Activated T-cell treated with anti-CD3 and anti-CD28 coated beads for 24 hours (primary cell): ENCODE measurements around the gene ERBB4.

ENCODE experiments used
- DNase-seq: peaks from one replicate; pipeline ENCODE4 v3.0.0-alpha.2; 2020; ENCODE audit warnings: low read depth

ERBB4 gene

DNA sequence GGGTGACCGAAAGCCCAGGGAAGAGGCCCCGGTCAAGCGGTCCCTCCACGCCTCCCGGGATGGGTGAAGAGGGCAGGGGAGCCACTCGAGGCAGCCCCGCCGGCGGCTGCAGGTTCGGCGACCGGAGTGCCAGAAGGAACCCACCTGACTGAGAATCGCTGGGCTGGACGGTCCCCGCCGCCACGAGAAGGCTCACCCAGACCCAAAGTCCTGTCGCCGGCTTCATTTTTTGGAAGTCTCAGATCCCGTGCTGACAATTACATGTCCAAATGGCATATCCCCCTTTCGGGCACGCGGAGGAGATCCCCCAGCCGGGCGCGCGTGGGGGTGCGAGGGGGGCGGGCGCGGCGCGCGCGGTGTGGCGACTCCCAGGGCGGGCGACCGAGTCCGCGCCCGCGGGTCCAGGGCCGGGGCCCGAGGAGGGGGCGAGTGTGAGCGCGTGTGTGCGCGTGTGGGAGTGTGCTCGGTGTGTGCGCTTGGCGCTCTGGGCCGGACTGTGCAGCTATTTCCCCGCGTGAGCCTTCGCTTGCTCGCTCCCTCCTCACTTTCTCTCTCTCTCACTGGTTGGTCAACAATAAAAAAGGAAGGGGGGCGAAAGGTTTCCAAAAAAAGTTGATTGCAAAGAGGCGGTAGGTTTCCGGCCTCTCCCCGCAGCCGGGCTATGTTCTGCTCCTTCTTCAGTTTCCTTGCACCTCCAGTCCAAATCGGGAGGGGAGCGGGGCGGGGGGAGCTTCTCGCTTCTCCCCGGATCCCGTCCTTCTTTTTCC is at the start of gene ERBB4:
Gene ERBB4, minus strand, starts transcription at position 498 of the 767 bp plus-strand sequence. Its CDS starts 272 bp downstream, at position 226.
- no peak for DNase-seq

DNA sequence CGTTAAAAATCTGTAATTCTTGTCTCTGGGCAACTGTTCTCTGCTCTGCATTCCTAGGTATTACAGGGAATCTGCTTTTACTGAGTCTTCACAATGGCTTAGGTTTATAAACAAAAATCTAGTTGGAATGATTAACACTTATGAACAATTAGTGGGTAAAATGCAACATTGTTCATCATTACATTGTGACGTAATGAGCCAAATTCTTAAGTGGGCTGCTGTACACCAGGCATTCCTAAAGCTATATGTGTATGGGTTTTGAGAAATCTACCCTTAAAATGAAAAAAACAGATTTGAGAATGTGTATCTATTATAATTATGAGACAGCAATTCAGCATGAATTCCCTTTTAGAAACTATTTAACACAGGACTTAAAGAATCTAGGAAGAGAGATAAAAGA is 41.5 kb upstream of the ERBB4 start:
- no peak for DNase-seq

DNA sequence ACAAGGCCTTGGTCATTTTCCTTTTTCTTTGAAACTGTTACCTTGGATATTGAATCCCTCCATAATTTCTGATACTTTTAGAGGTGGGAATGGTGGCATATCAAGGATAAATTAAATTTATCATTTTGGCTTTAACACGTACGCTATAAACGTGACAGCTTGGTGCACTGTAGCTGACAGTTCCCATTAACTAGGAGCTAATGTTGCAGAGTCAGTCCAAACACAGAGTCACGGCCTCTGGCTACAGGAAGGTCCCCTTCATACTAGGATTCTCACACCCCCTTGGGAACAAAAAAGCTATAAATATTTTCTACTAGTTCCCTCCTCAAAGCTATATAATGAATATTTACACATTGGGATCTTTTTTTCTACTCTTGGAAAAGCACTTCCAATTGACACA is 17.7 kb upstream of the ERBB4 start:
- no peak for DNase-seq

DNA sequence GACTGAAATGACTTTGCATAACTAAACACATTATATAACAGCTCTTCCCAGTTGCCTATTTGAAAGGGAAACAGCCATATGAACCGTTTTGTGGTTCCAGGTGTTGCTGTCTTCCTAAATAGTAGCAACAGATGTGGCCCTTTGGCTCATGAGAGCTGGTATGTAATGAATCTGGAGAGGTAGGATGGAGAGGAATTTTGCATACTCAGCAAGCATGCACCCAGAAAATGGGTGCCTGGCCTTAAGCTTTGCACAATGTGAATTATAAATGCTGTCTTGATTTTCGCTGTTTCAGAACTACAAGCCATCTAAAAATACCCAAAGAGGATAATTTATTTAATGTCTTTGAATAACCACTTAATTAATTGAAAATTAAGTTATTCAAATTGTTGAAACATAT is 15.6 kb upstream of the ERBB4 start:
- no peak for DNase-seq

DNA sequence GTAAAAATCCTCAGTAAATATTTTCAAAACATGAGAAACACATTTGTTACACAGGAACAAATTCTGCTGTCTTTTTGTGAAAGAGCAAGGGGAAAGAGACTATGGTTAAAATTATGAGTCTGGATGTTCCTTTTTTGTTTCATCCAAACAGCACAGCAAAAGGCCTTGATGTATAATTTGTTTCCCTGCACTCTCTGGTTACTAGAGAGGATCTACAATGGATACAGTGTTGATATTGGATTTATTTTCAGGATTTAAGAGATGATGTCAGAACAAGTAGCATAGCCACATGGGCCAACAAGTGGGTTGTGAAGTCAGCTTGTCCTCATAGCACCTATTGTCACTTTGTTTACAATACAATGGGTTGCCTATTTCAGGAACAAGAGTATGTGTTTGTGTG is 11.3 kb upstream of the ERBB4 start:
- no peak for DNase-seq

DNA sequence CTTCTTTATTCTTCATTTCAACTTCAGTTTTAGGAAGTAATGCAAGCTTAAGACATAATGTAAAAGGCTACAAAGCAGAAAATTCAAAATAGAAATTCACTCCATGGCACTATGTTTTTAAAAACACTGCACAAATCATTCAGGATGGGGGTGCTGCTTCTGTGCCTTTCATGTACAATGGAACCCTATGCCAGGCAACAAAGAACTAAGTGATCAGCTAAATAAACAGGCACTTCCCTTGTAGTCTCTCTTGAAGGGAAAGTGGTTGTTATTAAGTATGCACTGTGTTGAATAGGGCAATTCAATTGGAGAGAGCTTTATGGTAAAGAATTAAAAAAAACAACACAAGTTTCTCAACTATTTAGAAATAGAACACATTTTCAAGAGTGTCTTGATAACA is 10.9 kb upstream of the ERBB4 start:
- DNase-seq: no peak

DNA sequence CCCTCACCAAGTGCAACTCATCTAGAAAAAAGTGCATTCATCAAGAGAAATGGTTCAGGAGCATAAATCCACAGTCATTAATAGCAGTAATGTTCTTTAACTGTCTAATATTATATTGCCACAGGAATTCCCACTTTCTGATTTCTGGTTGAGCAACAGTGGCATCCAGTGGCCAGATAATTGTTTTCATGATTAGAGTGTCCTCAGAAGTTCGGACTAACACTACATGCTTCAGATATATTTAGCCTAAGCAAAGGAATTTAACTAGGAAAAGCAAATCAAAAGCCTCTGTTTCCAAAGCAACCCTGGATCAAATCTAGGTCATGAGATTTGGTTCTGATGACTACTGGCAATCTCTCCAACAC is 9.8 kb upstream of the ERBB4 start:
- no peak for DNase-seq

DNA sequence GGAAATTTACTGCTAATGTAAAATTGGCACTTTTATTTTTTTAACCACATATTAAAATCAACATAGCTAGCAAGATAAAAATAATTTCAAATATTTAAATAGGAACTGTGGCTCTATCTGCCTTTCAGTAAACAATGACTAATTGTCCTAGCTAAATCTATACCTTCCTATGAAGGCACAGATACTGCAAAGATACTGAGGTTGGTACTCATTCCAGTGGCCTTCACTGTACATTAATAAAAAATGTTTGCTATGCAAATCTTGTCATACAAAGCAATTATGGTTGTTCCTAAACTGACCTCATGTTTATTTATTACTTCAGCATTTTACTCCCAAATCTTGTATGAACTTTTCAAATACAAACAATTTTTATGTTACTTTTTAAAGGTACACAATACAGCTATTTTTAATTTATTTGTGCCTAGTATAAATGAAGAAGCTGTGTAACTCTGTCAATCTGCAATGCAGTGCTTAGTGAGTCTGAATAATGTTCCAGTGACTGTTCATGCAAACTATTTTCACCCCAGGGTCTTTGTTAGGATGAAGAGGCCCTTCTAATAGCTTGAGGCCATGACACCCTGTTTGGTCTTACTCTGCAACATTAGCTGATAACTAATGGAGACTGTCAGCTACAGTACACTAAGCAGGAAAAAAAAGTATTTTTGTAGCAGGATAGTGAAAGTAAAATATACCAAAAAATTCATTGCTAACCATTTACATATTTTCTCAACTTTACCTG is 9.3 kb upstream of the ERBB4 start:
- DNase-seq: no peak

DNA sequence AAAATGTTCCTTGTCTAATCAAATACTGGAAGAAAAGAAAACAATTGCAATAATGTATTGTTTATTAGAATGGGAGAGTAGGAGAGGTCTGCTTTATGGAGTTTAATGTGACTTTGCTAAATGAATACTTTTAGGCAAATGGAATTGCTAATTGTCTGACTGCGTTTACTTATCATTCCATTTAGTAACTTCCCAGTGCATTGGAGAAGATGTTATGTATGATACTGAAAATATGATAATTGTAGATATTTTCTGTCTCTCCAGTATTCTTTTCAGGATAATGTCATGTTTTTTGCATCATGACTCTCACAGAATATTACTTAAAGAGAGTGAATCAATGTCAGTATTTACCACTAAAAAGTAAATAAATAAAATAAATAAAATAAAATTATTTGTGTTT is 8.1 kb upstream of the ERBB4 start:
- no peak for DNase-seq

DNA sequence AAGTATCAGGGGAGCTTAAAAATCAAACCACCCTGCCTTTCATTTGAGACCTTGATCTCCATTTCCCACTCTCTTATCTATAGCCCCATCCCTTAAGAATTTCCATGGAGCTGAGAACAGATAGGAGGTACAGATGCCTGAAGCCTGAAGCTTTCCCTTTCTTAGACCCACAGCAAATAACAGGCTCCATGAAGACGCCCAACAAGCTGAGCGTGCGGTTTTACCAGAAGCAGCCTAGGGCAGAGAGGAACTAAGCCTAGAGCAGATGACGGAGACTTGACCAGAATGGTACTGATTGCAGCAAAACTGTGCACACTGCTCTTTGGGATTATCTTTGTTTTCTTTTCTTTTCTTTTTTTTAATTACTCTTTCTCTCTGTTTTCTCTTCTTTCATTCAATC is 1.7 kb upstream of the ERBB4 start:
- DNase-seq: no peak

DNA sequence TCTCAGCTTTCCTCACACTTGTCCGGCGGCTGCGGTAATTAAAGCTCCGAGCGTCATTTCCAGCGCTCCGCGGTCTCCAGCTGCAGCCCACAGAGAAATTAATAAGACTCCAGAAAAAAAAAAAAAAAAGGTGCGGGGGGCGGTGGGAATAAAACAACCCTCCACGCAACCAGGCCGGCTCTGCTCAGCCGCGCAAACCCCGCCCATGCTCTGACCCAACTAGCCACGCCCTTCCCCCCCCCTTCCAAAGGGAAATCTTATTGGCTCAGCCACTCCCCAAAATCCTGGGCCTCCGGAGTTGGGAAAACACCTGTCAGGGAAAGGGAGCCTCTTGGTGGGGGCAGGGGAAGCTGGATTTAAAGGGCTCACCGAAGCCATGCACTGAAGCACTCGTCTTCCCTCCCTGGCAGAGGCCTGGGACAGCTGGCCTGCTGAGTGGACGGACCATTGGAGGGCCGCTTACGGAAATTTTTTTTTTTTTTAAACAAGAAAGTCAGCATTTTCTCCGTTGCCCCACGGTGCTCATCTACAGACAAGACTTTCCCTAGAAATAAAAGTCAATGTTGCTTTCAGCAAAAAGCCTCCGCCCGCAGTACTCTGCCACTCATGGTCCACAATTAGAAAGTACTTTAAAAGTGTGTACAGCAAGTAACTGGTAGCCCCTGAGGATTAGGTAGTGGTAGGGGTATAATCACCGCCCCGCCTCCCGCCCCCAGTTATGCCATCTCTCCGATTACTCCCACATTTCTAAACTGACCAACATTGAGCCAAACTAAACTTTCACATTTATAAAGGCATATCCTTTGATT is 674 bp upstream of the ERBB4 start:
- no peak for DNase-seq

DNA sequence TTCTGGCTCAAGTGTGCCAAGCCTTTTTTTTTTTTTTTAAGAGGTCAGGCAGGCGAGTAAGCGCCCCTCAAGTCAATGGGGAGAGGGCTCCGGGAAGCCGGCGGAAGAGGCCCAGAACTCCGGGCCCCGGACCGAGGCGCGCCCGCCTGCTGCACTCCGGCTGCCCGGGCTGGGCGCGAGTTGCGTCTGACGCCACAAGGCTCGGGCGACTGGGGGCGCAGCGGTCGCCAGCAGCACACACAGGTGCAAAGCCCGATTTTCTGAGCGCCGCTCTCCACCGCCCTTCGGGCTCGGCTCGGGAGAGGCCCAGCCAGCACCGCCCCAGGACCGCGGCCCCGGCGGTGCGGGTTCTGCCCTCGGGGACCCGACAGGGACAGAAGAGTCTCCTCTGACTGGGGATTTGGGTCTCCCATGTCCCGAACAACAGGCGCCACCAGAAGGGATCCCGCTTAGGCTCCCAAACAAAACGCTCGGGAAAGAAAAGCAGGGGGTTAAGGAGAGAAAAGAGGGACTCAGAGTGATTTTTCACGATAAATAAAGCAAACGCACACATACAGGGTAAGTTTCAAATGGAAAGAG is 787 bp downstream of the ERBB4 start:
- no peak for DNase-seq

DNA sequence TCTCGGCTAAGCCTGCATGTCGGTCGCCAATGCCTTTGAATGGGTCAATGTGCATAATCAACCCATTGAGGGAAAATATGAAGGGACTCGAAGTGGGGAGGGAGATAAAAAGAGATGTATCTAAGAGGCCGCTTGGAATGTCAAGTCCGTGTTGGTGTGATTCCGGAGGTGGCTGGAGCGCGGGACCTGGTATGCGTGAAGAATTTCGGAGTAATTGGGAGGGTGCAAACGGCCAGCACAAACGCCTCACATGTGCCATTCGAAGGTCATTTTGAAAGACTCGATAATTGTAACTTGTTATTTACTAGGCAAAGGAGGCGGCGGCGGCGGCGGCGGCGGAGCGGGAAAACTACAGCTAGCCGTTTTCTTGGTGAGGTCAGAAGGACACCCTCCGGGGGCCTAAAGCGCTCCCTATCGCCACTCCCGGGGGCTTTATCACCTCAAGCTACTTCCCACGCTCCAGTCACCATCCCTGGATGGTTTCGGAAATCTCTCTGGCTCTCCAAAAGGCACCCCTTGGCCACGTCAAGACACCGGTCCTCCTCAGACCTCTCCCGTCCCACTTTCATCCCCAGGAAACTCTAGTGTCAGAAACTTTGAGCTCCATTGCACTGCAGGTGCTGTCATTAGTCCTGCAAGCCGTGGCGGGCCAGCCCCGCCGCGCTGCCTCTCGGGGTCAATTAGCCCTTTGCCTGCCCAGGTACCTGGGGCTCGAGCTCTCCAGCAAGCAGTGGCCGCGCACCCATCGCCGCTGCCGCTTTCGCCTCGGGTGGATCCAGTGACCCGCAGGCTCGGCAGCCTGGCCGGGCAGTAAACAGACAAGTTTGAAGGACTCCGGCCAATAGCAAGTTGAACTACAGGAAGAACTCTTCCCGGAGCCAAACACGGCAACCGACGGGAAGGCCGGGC is 1.5 kb downstream of the ERBB4 start:
- no peak for DNase-seq

DNA sequence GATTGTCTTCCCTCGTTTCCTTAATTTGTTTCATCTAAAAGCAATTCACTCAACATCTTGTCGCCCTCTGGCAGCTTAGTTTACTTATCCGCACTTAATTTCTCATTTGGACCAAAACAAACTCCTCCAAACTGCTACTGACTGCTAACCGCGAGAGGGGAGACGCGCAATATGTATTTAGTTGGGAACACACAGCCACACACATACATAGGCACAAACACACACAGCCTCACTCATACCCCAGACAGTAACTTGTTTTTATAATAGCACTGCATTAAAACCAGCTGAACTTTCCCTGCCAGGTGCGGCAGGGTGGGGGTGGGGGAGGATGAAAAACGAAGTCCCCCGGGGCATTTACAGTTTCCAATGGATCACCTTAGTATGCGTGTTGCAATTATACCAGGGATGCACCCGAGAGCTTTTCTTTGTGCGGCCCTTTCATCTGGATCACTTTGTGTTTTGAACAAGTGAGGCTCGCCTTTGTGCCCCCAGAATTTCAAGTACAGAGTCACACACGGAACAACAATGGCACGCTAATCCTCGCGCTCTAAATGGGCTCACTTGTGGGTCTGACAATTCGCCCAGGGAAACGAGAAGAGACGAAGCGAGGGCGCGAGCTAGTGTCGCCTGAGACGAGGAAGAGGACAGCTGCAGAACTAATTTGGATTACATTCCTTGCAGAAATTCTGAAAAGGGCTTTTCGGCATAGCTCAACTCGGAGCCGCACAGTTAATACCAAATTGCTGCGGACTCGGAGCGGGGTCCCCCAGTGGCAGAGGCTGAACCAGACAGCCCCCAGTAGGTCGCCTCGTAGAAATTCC is 2.4 kb downstream of the ERBB4 start:
- DNase-seq: no peak

DNA sequence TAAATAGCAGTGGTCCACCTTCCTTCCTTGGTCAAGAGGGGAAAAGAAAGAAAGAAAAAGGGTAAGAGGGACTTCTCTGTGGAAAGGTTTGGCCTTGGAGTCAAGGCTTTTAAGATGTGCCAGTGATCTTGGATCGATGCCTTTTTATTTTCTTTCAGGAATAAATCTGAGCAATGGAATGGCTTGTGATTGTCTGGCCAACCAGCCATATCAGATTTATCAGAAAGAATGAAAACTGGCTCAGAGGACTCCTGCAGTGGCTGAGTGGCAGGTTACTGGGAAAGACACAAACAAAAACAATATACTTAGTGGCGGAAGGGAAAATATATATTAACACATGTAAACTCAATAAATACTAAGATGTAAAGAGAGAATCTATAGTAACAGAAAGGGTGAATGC is 4.3 kb downstream of the ERBB4 start:
- no peak for DNase-seq

DNA sequence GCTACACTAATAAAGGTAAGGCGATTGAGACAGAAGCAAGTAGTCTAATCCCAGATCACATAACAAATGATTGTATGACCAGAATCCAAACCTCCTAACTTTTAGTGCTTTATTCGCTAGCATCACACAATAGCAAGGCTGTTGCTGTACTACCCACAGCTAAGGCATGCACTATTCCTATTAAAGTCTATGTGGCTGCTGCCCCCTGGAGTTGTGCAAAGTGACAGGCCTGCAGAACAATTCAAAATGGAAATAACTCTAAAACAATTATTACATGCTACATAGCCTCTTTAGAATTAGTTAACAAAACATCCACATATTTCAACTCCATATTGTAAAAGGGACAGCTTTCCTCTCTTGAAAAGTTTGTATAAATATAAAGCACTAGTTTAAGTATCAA is 6.0 kb downstream of the ERBB4 start:
- no peak for DNase-seq

DNA sequence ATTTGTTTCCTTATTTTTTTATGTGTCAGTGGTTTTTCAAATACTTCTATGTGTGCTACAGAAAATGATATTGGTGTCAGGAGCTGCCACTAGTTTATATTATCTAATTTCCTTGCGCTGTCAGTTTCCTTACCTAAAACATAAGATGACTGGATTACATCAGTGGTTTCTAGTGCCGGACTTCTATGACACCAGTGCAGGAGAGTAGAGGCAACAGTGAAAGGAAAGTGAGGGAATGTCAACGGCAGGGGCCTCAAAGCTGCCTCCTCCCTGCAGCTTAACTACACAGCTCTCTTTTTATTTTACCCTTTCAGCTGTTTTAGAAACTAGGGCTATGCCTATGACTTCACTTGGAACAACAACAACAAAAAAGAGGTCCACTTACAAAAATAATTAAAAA is 6.5 kb downstream of the ERBB4 start:
- DNase-seq: no peak

DNA sequence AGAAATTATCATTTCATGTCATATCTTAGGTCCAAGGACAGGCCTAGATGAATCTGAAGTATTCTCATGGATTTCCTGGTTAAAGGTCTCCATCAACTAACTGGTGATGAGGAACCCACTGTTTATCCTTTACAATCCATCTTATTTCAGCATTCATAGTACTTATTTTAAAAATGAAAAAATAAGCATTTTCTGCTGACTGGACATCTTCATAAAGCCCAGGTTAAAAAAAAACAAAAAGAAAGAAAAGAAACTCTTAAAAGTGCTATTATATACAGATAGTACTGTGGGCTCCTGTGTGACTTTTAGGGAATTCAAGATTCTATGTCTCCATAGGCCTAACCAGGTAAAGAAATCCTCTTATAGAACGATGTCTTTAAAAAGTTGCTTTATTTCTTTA is 7.1 kb downstream of the ERBB4 start:
- DNase-seq: no peak

DNA sequence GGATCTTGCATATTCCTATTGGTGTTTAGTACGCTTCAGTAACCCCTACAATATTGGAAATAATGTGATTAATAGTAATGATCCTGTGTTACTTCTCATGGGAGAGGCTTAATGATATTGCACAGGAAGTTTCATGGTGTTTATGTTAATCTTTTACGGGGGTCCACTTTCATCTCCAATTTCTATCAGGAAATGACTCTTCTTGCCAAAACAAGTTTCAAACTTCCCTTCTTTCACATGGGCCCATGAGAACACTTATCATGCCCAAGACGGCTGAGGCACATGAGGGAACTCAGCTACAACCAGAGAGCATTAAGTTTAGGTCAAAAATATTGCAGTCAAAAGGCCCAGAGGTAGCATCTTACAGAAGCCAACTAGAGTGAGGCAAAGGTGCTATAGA is 7.6 kb downstream of the ERBB4 start:
- no peak for DNase-seq

DNA sequence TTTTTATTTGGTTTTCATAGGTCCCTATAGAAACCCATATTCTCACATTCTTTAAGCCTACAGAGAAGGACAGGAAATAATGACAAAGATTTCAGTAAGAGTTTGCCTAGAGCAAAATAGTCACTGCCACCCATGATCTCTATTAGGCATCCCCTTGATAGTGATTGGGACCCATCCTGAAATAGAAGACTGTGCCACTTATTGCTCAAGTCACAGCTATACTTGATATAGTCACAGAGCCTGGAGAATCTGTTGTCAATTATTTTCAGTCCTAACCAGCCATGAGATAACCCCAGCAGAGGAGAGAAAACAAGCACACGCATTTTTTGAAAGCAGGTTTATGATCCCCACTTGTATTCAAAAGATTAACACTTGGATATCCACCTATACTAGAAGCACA is 8.2 kb downstream of the ERBB4 start:
- DNase-seq: no peak
